SW 1271 (cell line): Measurements from ENCODE around the gene GPC4.

Source experiments
- DNase-seq, 2 experiments: peaks; one replicate each; lab custom pipeline; 2025; lab: John Stamatoyannopoulos, UW

Gene GPC4

GRCh38 chrX:133415276-133416105 is at the start of gene GPC4:
GPC4 (minus strand) TSS chrX:133415489; CDS start chrX:133414965, 524 bp downstream.
- DNase-seq, result peak in 1 of 2 experiments; percentile 30

- no peak for DNase-seq
These were observed 45.9 kb upstream of the GPC4 start for GRCh38 chrX:133461231-133461630.

DNA sequence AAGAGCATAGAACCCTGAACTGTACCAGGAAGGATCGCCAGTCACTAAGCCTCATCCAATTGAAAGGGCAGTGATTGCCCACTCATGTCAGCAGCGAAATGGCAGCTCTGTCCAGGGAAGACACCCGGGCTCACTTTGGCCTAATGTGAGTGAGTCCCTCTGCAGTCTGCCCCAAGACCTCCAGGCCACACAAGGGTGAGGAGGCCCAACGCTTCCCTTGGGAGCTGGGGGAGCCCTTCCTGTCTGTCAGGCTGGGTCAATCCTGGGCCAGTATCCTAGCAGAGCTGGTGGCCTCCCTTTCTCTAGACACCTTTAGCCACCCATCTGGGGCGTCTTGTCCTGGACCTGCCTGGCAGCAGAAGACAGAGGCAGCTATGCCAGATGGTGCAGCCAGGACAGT is 39.6 kb upstream of the GPC4 start:
- no peak for DNase-seq

- DNase-seq, result no peak
These were observed 39.2 kb upstream of the GPC4 start for GRCh38 chrX:133454491-133454914.

DNA sequence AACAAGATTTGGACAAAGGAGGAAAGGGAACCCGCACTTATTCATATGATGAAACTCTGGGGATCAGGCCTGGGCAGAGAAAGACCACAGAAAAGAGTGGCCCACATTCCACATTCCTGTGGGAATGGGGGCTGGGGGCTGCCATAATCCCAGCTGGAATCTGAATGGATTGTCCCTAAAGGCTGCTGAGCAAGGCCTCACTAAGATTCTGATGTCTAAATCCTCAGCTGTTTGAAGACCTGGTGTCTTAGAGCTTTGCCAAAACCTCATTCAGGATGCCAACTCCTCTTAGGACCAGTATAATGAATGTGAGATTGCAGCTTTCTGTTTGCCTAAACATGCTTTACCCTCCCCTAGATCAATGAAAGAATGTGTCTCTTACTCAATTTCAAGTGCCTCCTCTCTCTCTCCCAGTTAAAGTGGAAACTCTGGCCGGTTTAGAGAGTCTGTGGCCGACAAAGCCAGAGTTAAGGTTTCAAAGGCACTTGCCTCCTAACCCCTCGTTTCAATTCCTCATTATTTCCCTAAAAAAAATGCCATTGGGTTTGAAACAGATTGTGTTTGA is 33.3 kb upstream of the GPC4 start:
- DNase-seq, result no peak

GRCh38 chrX:133444952-133445831 is 29.9 kb upstream of the GPC4 start:
- DNase-seq, result no peak

DNA sequence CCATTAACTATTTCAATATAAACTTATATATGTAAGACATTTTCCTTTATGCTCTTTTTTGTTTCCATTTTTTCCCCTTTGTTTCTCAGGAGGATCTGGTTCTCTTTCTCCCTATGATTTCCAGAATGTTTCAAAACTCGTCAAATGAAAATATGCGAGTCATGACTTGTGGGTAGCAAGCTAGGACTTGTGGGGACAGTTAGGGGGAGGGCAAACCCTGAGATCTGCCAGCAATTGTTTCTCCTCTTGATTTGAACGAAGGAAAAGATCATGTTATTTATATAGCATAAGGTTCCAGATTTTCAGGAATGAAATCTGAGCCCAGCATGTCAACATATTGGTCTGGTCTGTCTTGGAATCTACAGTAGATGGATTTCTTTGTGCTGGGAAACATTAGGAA is 28.9 kb upstream of the GPC4 start:
- no peak for DNase-seq

DNA sequence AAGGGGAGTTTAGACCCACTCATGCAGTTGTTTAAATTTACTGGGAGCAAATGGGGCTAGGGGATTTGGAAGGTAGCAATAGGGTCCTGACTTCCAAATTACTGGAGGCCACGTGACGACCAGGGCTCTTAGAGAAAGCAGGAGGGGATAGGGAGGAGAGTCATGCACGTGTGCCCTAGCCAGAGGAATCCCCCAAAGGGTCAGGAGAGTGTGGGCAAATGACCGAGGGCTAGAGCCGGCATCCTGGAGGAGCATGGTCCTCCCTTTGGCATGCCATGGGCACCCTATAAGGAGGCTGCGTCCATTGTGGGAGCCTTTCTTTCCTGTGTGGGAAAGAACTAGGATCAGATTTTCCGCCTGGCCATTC is 25.5 kb upstream of the GPC4 start:
- DNase-seq, result no peak

- no peak for DNase-seq
These were observed 24.9 kb upstream of the GPC4 start for GRCh38 chrX:133440081-133440796.

DNA sequence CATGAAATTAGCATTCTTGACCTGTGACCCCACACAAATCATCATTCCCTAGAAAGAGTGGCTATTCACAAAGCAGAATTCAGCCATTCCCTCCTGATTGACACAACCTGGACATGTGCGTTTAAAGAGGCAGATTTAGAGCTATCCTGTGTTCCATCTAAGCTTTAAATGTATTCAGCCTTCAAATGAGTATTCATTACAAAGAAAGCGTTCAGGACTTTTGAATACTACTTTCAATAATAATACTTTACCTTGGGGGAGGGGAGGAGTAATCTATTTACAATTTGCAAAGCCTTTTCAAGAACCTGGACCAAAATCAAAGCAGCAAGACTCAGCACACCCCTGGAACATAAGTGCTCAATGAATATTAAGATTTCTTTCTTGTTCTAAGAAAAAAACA is 22.5 kb upstream of the GPC4 start:
- DNase-seq, result no peak

DNA sequence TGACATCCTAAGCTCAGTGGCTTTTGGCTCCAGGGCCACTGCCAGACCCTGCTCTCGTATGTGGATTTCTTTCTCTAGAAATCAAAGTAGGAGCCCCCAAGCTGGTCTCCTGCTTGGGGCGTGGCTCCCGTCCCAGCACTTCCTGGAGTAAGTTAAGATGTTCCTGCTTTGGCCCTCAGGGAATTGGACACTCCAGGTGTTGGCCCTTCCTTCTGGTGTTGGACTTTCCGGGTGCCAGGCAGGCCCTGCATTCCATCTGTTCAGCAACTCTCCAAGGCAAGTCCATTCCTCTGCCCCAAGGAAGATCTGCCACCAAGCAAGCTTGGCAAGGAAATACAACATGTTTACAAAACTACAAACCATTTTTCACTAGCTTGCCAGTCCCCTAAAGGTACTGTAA is 22.1 kb upstream of the GPC4 start:
- no peak for DNase-seq

- no peak for DNase-seq
These were observed 20.3 kb upstream of the GPC4 start for GRCh38 chrX:133435544-133436124.

GRCh38 chrX:133434197-133434820 is 19.0 kb upstream of the GPC4 start:
- DNase-seq, result no peak

DNA sequence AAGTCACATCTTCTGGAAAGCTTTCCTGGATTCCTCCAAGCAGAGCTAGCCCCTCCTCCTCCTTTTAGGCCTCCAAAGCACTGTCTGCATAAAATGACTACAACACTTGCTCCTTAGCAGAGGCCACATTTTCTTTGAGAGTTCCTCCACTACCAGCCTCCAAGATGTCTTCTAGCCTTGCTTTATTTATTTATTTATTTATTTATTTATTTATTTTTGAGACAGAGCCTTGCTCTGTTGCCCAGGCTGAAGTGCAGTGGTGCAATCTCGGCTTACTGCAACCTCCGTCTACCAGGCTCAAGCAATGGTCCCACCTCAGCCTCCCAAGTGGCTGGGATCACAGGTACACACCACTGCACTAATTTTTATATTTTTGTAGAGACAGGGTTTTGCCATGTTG is 4.6 kb upstream of the GPC4 start:
- no peak for DNase-seq

DNA sequence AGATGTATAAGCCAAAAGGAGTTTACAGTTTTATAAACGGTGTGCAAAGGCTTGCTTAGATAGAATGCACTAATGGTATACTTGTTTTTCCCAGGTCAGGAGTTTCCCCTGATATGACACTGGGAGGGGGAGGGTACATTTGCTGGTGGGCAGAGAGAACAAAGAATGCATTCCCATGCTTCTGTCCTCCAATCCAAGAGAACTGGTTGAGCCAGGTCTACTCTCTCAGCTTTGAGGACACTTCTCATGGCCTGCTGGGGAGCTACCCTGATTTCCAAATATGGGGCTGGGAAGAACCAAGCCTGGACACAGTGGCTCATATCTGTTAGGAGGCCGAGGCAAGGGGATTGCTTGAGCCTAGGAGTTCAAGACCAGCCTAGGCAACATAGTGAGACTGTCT is 3.3 kb upstream of the GPC4 start:
- no peak for DNase-seq

- no peak for DNase-seq
These were observed 2.1 kb upstream of the GPC4 start for GRCh38 chrX:133417364-133417763.

DNA sequence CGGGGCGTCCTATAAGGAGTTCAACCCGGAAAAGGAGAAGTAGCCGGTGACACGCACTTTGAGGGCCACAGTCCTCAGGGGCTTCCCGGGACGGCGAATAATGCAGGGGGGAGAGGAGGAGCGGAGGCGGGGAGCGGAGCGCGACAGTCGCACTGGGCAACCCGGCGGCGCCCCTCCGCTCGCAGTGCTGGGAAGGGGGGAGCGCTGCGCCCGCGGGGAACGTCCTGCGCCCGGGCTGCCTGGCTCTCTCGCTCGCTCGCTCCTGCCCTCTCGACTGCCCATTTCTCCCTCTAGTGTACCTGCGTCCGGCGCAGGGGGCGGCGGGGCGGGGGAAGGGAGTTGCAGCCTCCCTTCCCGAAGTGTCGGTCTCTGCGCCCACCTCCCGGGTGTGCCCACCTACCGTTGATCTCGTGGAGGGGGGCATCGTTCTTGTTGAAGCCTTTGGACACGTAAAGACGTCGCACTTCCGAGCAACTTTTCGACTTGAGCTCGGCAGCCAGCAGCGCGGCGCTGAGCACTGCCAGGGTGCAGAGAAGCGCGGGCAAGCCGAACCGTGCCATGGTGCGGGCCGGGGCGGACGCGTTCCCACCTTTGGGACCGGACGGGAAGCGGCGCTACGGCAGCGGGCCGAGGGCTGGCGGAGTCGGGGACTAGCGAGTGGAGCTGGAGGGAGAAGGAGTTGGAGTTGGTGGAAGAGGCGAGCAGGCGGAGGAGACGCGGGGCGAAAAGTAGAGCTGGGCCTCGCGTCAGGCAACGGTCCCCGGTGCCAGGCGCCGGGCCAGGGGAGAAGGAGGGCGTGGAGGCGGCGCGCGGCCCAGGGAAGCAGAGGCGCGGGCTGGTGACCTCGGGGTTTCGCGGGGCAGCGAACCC is 648 bp downstream of the GPC4 start:
- DNase-seq, result no peak

DNA sequence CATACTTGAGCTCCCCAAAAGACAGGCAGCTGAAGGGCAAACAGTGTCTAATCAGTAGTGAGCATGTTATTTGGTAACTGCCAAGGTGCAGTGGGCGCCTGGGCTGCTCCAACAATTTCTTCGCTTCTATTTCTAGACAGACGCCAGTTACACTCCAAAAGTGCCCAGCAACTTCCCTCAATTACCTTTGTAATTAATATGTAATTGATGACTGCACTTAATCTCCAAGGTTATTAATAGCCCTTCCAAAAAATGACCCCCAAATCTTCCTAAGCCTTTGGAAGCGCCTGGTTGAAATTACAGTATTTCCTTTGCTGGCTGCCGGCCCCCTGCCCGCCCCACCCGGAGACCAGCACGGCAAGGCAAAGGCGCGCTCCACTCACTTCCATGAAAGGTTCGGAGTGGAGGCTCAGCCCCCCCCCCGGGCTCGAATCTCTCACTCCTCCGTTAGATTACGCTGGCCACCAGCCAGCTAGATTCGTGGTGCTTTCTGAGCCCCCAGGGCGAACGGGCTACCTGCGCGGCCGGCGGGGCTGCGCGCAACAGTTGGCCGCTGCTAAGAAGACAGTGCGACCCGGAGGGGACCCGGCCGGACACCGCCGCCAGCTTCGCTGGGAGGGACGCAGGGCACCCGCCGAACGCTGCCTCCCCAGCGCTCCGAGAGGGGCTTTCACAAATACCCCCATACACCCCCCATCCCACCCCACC is 1.9 kb downstream of the GPC4 start:
- DNase-seq, result no peak

DNA sequence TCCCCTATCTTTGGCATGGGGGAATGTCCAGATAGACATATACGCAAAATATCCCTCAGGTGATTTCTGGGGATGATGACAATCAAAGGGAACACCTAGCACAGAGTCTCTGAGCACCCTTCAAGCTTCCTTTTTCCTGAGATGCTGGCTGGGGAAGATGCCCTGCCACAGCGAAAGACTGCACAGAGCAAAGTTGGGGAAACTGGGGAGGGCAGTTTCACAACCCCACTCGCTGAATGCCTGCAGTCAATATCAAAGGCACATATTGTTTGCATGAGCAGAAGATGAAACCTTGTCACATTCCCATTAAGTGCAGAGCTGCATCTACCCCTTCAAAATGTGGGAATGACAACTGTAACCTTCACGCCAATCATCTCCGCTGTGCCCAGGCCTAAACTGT is 2.6 kb downstream of the GPC4 start:
- DNase-seq, result no peak

DNA sequence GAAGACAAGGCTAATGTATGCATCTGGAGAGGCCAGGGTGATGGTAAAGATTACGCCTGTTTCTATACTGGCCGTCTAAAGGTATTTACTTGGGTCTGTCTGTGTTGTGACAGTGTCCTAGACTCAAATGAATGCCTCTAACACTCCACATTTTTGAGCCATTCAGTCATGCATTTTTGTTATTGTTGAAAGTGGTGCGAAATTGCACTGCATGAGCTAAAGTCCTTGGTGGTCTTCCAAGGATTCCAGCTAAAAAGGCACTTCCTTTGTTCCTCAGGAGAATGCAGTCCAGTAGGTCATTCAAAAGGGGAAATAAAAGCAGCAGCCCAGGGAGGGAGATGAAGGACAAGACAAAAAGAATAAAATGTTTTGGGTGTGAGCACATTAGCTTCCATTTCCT is 3.0 kb downstream of the GPC4 start:
- peak in 1 of 2 experiments; percentile 1 for DNase-seq
